GM23248 (cell line): ENCODE results near the gene MEGF6. TPM values are rescaled to one million over a fixed set of nuclear protein-coding genes. Genes with fewer than 3 reads are reported as not detected.

Experiments used
- DNase-seq: peaks from one replicate; pipeline ENCODE4 v3.0.0-alpha.2; 2015
- H2AFZ ChIP-seq: fragments of 200-600 bp; sonication (generic); 2 replicates; pipeline ENCODE4 v1.6.1; 2016; ENCODE audit warnings: antibody characterized with exemption
- H3F3A ChIP-seq: fragments of 200-600 bp; sonication (generic); 2 replicates; pipeline ENCODE4 v1.6.1; 2016; ENCODE audit warnings: mild to moderate bottlenecking, antibody characterized with exemption, mixed run types; ENCODE audit not compliant: insufficient read depth
- H3K27ac ChIP-seq: fragments of 200-600 bp; sonication (generic); 2 replicates; pipeline ENCODE4 v1.5.1; 2016; ENCODE audit warnings: mild to moderate bottlenecking
- H3K27me3 ChIP-seq: fragments of 200-600 bp; sonication (generic); replicated peaks from 2 replicates; pipeline ENCODE4 v1.6.1; 2016; ENCODE audit warnings: mild to moderate bottlenecking; ENCODE audit not compliant: insufficient read depth
- H3K36me3 ChIP-seq: fragments of 200-600 bp; sonication (generic); 2 replicates; pipeline ENCODE4 v1.6.1; 2016; ENCODE audit warnings: low read depth, mild to moderate bottlenecking
- H3K4me1 ChIP-seq: fragments of 200-600 bp; sonication (generic); 2 replicates; pipeline ENCODE4 v1.6.1; 2016; ENCODE audit warnings: mild to moderate bottlenecking; ENCODE audit not compliant: insufficient read depth
- H3K4me2 ChIP-seq: fragments of 200-600 bp; sonication (generic); one replicate; pipeline ENCODE4 v1.6.1; 2016; ENCODE audit warnings: mild to moderate bottlenecking; ENCODE audit not compliant: unreplicated experiment
- H3K4me3 ChIP-seq: fragments of 200-600 bp; sonication (generic); 2 replicates; pipeline ENCODE4 v1.5.1; 2016; ENCODE audit warnings: mild to moderate bottlenecking
- H3K79me2 ChIP-seq: fragments of 200-600 bp; sonication (generic); 2 replicates; pipeline ENCODE4 v1.6.1; 2016; ENCODE audit warnings: mild to moderate bottlenecking; ENCODE audit not compliant: insufficient read depth
- H3K9ac ChIP-seq: fragments of 200-600 bp; sonication (generic); 2 replicates; pipeline ENCODE4 v1.6.1; 2016; ENCODE audit warnings: mild to moderate bottlenecking
- H3K9me2 ChIP-seq: fragments of 200-600 bp; sonication (generic); 2 replicates; pipeline ENCODE4 v1.6.1; 2016; ENCODE audit warnings: mixed run types, mild to moderate bottlenecking, moderate library complexity; ENCODE audit not compliant: insufficient read depth
- H3K9me3 ChIP-seq: fragments of 200-600 bp; sonication (generic); one replicate; pipeline ENCODE4 v1.6.1; 2017; ENCODE audit warnings: low read depth
- H4K20me1 ChIP-seq: fragments of 200-600 bp; sonication (generic); 2 replicates; pipeline ENCODE4 v1.6.0; 2016; ENCODE audit not compliant: insufficient read depth
- EZH2 ChIP-seq: fragments of 200-600 bp; sonication (generic); IDR thresholded peaks from 2 replicates; pipeline ENCODE4 v1.6.1; 2018; ENCODE audit warnings: antibody characterized with exemption, mild to moderate bottlenecking; ENCODE audit not compliant: insufficient read depth, poor library complexity, severe bottlenecking
- EZH2phosphoT487 ChIP-seq: fragments of 200-600 bp; sonication (generic); IDR thresholded peaks from 2 replicates; pipeline ENCODE4 v1.6.1; 2018; ENCODE audit warnings: antibody characterized with exemption, moderate library complexity, mild to moderate bottlenecking, low read depth; ENCODE audit not compliant: insufficient read depth
- WGBS, 2 experiments: methylation state at CpG; one replicate each; pipeline ENCODE4 v1.1.6; 2015 to 2017; ENCODE audit warnings: low lambda C conversion rate in 2 of 2, low coverage in 1 of 2; ENCODE audit errors: missing lambda C conversion rate in 2 of 2; 5-methylcytosine and 5-hydroxymethylcytosine counted together
- in situ Hi-C: fragments of 300-500 bp; cut with MboI; formaldehyde crosslinking; loops from 2 replicates; pipeline ENCODE4 v1.15.0; 2020
- polyA plus RNA-seq: library from polyadenylated mRNA; unstranded; fragments of >200 nt; fragmentation: Nextera tagmentation; extraction: Ambion mirVana; gene quantifications from 2 replicates; pipeline ENCODE4 v1.2.1, GENCODE V29; 2016
- total RNA-seq: library from RNA; depleted of rRNA; stranded (reverse); fragments of >200 nt; shearing (Covaris generic); gene quantifications from 2 replicates; pipeline ENCODE4 v1.2.3, GENCODE V29; 2014

The MEGF6 gene
- total and polyA plus RNA-seq, 2 experiments from 2014 or later, result 37.9 to 108 TPM

DNA sequence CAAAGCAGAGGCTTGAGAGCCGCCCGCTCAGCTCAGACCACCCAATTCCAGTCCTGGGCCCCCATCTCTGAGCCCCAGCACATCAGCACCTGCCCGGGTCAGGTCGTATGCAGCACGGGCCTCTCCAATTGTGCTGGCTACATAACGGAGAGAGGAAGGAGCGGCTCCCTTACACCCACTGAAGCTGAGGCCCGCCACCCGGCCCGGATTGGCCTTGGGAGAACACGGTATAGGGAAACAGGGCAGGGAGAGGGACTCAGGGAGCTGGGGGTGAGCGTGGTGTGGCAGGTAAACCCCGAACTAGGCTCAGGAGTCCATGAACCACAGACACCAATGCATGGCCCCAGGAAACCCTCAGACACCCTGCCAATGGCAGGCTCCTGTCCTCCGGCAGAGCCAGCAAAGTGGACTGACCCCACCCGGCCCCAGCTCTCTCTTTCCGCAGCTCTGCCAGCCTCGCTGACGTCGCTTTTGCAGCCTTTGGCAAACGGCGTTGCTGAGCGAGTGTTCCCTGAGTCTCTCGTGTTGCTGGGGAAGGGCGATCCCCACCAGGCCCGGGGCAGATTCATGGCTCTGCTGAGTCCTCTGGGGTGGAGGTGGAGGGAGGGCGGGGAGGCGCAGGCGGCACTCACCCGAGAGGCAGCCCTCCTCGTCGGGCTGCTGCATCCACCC lies 16.5 kb downstream of the MEGF6 start:
- peak; percentile 37 for DNase-seq
- H3K4me3 ChIP-seq, result no peak overlapping the region
- no peak overlapping the region for H2AFZ ChIP-seq
- H3K9ac ChIP-seq, result no peak overlapping the region
- H3K9me2 ChIP-seq, result no peaks in the 10 kb centered on the region
- TF ChIP-seq EZH2 (no peak), EZH2phosphoT487 (no peak)
- no peak overlapping the region for H3K4me2 ChIP-seq
- no peaks in the 10 kb centered on the region for H3F3A ChIP-seq
- H3K9me3 ChIP-seq, result no peaks in the 10 kb centered on the region
- no peaks in the 10 kb centered on the region for H3K4me1 ChIP-seq
- no peaks in the 10 kb centered on the region for H4K20me1 ChIP-seq
- no peaks in the 10 kb centered on the region for H3K36me3 ChIP-seq
- no peaks in the 10 kb centered on the region for H3K79me2 ChIP-seq
- in situ Hi-C loops, result no loop called here
- no peak overlapping the region for H3K27ac ChIP-seq
- H3K27me3 ChIP-seq, result no peaks in the 10 kb centered on the region; the same call in 1 of the 2 replicates
- 50 to 63% methylated on average over 28 to 31 of the region's 31 CpGs for WGBS, 2 experiments

DNA sequence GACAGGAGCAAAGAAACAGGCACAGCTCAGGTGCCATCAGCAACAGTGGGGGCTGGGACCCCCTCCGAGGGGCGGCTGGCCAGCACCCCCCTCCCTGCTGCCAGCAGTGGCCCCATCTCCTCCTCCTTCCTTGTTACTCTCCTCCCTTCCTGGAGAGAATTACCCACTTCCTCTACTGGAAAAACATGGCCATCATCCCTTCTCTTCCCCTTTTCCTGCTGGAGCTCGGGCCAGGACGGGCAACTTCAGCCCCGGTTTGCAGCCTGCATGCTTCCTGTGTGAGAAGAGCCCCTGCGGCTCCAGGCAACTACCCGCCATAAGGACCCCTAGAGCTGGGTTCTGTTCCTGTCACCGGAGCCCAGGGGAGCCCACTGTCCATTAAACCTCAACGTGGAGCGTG lies 17.6 kb downstream of the MEGF6 start:
- Histone ChIP-seq H3K79me2 (no peaks in the 10 kb centered on the region), H3K4me2 (no peak overlapping the region), H3K27ac (no peak overlapping the region), H4K20me1 (no peaks in the 10 kb centered on the region), H3K9me2 (no peaks in the 10 kb centered on the region), H3K36me3 (no peaks in the 10 kb centered on the region), H3K9me3 (no peaks in the 10 kb centered on the region), H3K27me3 (no peaks in the 10 kb centered on the region; the same call in 1 of the 2 replicates), H3K9ac (no peak overlapping the region), H2AFZ (no peak overlapping the region), H3K4me1 (no peaks in the 10 kb centered on the region), H3F3A (no peaks in the 10 kb centered on the region), H3K4me3 (no peak overlapping the region)
- TF ChIP-seq EZH2phosphoT487 (no peak), EZH2 (no peak)
- in situ Hi-C loops, result no loop called here
- no peak for DNase-seq
- 67 to 76% methylated on average over 9 to 10 of the region's 10 CpGs for WGBS, 2 experiments

DNA sequence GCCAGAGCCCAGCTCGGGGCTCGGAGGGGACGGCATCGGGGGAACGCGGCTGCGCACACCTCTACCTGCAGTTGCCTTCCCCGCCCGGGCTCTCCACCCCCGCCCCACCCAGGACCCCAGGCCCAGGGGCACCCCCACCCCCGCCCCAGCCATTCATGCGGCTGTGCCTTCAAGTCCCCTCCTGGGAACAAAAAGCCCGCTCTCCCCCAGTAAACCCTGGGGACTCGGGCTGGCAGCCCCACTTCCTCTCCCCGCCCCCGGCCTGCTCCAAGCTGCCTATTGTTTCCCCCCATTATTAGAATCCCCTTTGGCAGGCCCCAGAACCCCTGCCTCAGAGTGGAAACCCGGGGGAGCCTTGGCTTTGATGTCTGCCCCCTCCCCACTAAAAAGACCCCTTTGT lies 18.0 kb downstream of the MEGF6 start:
- no peak overlapping the region for H3K4me3 ChIP-seq
- H2AFZ ChIP-seq, result no peak overlapping the region
- H3K4me2 ChIP-seq, result no peak overlapping the region
- no peak overlapping the region for H3K27ac ChIP-seq
- no peaks in the 10 kb centered on the region for H3F3A ChIP-seq
- no peaks in the 10 kb centered on the region for H4K20me1 ChIP-seq
- H3K9me2 ChIP-seq, result no peaks in the 10 kb centered on the region
- no peaks in the 10 kb centered on the region for H3K4me1 ChIP-seq
- TF ChIP-seq EZH2 (no peak), EZH2phosphoT487 (no peak)
- H3K79me2 ChIP-seq, result no peaks in the 10 kb centered on the region
- in situ Hi-C loops, result no loop called here
- 67 to 79% methylated on average over 3 to 17 of the region's 17 CpGs for WGBS, 2 experiments
- H3K9me3 ChIP-seq, result no peaks in the 10 kb centered on the region
- H3K36me3 ChIP-seq, result no peaks in the 10 kb centered on the region
- H3K9ac ChIP-seq, result no peak overlapping the region
- DNase-seq, result no peak
- H3K27me3 ChIP-seq, result no peaks in the 10 kb centered on the region; the same call in 1 of the 2 replicates

DNA sequence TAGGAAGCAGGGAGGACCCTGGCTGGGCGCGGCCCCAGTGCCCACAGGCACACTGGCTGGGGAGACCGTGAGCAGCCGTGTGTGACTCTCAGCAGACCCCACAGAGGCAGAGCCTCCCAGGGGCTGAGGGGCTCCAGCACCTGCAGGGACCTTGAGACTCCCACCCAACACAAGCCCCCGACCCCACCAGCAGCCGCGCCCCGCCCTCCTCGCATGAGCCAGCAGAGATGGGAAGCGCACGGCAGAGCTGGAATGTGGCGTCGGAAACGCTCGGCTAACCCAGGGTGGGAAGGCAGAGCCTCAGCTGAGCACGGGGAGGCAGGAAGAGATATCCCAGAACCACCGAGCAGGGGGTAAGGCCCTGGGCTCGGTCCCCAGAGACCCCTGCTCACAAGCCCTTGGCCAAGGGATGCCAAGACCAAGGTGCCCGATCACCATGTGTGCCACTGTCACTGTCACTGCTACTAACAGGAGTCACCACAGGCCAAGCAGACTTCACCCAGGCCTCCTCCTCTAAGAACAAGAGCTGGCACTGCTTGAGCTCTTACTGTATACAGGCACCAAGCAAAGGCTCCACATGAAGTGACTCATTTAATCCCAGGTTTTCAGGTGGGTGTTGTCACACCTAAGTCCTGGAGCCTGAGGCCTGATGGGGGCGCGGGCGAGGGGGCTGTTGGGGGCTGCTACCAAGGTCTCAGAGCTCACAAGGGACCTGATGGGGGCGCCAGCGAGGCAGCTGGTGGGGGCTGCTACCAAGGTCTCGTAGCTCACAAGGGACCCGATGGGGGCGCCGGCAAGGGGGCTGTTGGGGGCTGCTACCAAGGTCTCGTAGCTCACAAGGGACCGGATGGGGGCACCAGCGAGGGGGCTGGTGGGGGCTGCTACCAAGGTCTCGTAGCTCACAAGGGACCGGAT lies 20.1 kb downstream of the MEGF6 start:
- Histone ChIP-seq H3K79me2 (no peaks in the 10 kb centered on the region), H3K27me3 (no peaks in the 10 kb centered on the region; the same call in 1 of the 2 replicates)
- WGBS, 2 experiments, result 77 to 83% methylated on average over 20 to 33 of the region's 33 CpGs

More for the DNA sequence above, 20.1 kb downstream of the MEGF6 start:
- H3F3A ChIP-seq, result no peaks in the 10 kb centered on the region
- H3K36me3 ChIP-seq, result no peaks in the 10 kb centered on the region
- in situ Hi-C loops, result no loop called here
- no peak overlapping the region for H2AFZ ChIP-seq
- H3K4me2 ChIP-seq, result no peak overlapping the region
- H3K27ac ChIP-seq, result no peak overlapping the region
- H3K4me1 ChIP-seq, result no peaks in the 10 kb centered on the region
- no peaks in the 10 kb centered on the region for H3K9me3 ChIP-seq
- no peak overlapping the region for H3K4me3 ChIP-seq
- no peak for TF ChIP-seq EZH2
- TF ChIP-seq EZH2phosphoT487, result no peak
- no peak overlapping the region for H3K9ac ChIP-seq
- H4K20me1 ChIP-seq, result no peaks in the 10 kb centered on the region
- no peak for DNase-seq
- H3K9me2 ChIP-seq, result no peaks in the 10 kb centered on the region
